ENCODE results near the gene PRDM1. TPM values are rescaled to one million over a fixed set of nuclear protein-coding genes. Genes with fewer than 3 reads are reported as not detected.
A peak's percentile ranks its signal among the peaks of the same experiment; 100 is the strongest.

PRDM1 gene
- total and polyA plus RNA-seq, 11 donors, result 0.36 to 10.8 (median 1.7) TPM

GRCh38 chr6:106092279-106092678, 6.1 kb downstream of the PRDM1 start:
- WGBS, 4 donors, result 82 to 91% (median 86%) methylated on average over 5 of the region's 5 CpGs
- Histone ChIP-seq H3K4me3 (no peak overlapping the region), H3K4me1 (peaks cover 0 to 77% (median 4%) of the 10 kb centered on the region in 12 donors), H3K27me3 (peaks cover 0 to 48% (median 6%) of the 10 kb centered on the region in 9 donors), H3K36me3 (peaks cover 0 to 20% (median 0%) of the 10 kb centered on the region in 9 donors), H3K27ac (no peak overlapping the region), H3K9me3 (no peaks in the 10 kb centered on the region)
- ATAC-seq (no peak), DNase-seq (no peak)
- TF ChIP-seq POLR2A (IDR thresholded peaks at IDR 0.05) (no peak), CTCF (IDR thresholded peaks at IDR 0.05) (no peak)
- intact Hi-C loops (cut with DNase I), result loop anchor here in 5 of 10 donors (5.0 to 10.0 kb wide), 5 partner anchors 95 to 600 kb away; no protein-coding TSS in a partner anchor

GRCh38 chr6:106094261-106094963, 8.3 kb downstream of the PRDM1 start:
- H3K4me3 ChIP-seq, result peak overlapping the region in 1 of 12 donors; percentile 6
- DNase-seq, result no peak

GRCh38 chr6:106094964-106095335, 8.8 kb downstream of the PRDM1 start:
- Histone ChIP-seq H3K27me3 (peaks cover 0 to 45% (median 0%) of the 10 kb centered on the region in 9 donors), H3K4me1 (peaks cover 0 to 68% (median 2%) of the 10 kb centered on the region in 12 donors), H3K27ac (no peak overlapping the region), H3K4me3 (no peak overlapping the region), H3K36me3 (peaks cover 0 to 20% (median 0%) of the 10 kb centered on the region in 9 donors), H3K9me3 (no peaks in the 10 kb centered on the region)
- DNase-seq (no peak), ATAC-seq (no peak)
- 93 to 99% (median 96%) methylated on average over 2 of the region's 2 CpGs for WGBS, 4 donors
- intact Hi-C loops (cut with DNase I), result loop anchor here in 5 of 10 donors (5.0 to 10.0 kb wide), 5 partner anchors 98 to 603 kb away; no protein-coding TSS in a partner anchor
- TF ChIP-seq CTCF (IDR thresholded peaks at IDR 0.05), result no peak
- no peak for TF ChIP-seq POLR2A (IDR thresholded peaks at IDR 0.05)

More at GRCh38 chr6:106094261-106094963, 8.3 kb downstream of the PRDM1 start:
- peak overlapping the region in 3 of 12 donors; percentile 18 to 53 (median 36) for H3K27ac ChIP-seq
- intact Hi-C loops (cut with DNase I), result loop anchor here in 5 of 10 donors (5.0 to 10.0 kb wide), 5 partner anchors 97 to 602 kb away; no protein-coding TSS in a partner anchor
- H3K36me3 ChIP-seq, result peaks cover 0 to 20% (median 0%) of the 10 kb centered on the region in 9 donors
- TF ChIP-seq POLR2A (IDR thresholded peaks at IDR 0.05), result no peak
- no peaks in the 10 kb centered on the region for H3K9me3 ChIP-seq
- whole genome bisulfite sequencing, 4 donors, result 70 to 78% (median 77%) methylated on average over 7 of the region's 7 CpGs
- peaks cover 0 to 74% (median 2%) of the 10 kb centered on the region in 12 donors for H3K4me1 ChIP-seq
- peaks cover 0 to 45% (median 0%) of the 10 kb centered on the region in 9 donors for H3K27me3 ChIP-seq
- no peak for ATAC-seq

GRCh38 chr6:106097411-106098231, 11.5 kb downstream of the PRDM1 start:
- WGBS, 4 donors, result 33 to 44% (median 38%) methylated on average over 19 of the region's 19 CpGs
- H3K27me3 ChIP-seq, result peaks cover 0 to 59% (median 0%) of the 10 kb centered on the region in 9 donors
- peak overlapping the region; percentile 59 to 96 (median 75) for H3K27ac ChIP-seq
- ATAC-seq, result peak; percentile 31 to 63 (median 57)
- TF ChIP-seq CTCF (IDR thresholded peaks at IDR 0.05) (no peak), POLR2A (IDR thresholded peaks at IDR 0.05) (no peak)
- intact Hi-C loops (cut with DNase I), result loop anchor here in 3 of 10 donors (10.0 kb wide), 3 partner anchors 127 to 593 kb away; no protein-coding TSS in a partner anchor
- peak overlapping the region; percentile 3 to 63 (median 46) for H3K4me3 ChIP-seq
- H3K9me3 ChIP-seq, result no peaks in the 10 kb centered on the region
- DNase-seq, result no peak
- peaks cover 0 to 34% (median 0%) of the 10 kb centered on the region in 9 donors for H3K36me3 ChIP-seq
- peaks cover 0 to 50% (median 2%) of the 10 kb centered on the region in 12 donors for H3K4me1 ChIP-seq

Measured in heart left ventricle (tissue), 16 donors.